ENCODE data around the gene PARD3B. TPM values are rescaled to one million over a fixed set of nuclear protein-coding genes. Genes with fewer than 3 reads are reported as not detected.

Gene PARD3B
- total RNA-seq, 1 experiment from 2014 or later: 6.4 TPM

DNA sequence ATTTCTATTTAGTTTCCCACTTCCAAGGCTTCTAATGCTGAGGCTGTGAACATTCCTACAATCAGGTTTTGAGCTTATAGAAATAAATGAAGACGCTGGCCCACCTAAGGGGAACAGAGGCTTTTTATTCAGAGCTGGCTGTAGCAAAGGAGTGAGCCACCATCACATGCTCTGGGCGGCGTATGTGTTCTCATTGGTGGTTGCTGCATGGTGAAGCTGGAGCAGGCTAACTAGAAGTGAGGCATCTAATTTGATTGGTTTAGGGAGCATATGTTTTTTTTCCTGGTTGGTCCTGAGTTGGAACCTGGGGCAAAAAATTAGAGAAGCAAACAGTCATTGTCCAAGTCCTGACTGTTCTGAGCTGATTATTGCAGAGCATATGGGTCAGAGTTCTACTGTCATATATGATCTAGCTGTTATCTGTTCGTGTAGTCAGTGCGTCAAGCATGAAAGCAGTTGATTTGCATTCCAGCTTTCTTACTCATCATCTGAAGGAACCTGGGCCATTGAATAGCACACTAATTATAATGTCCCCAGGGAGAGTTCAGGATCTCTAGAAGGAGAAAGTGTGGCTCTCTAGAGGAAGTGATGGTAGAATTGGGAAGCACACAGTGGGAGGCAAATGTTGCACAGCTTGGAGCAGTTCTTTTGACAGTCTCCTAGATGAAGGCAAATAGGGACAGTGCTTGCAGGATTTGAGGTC lies 279.6 kb downstream of the PARD3B start:
- Histone ChIP-seq H3K18ac (ENCODE audit: insufficient read length, low read depth, low read length) (no peak overlapping the region), H3K56ac (ENCODE audit: insufficient read length, low read depth, low read length) (no peak overlapping the region)
- peaks cover 8 to 14% of the 10 kb centered on the region in 2 experiments for H3K9me3 Mint-ChIP-seq

More for the DNA sequence above, 279.6 kb downstream of the PARD3B start:
- H4K91ac ChIP-seq (ENCODE audit: insufficient read length, low read depth, low read length): no peak overlapping the region
- peaks cover 11 to 12% of the 10 kb centered on the region in 2 experiments for H3K4me1 Mint-ChIP-seq
- no peak overlapping the region for H2BK20ac ChIP-seq (ENCODE audit: low read depth, low read length, poor library complexity, severe bottlenecking)
- H3K4me2 ChIP-seq (ENCODE audit: insufficient read depth, insufficient read length, low read length): no peak overlapping the region
- no peak overlapping the region for H3K4me3 Mint-ChIP-seq
- H2AFZ ChIP-seq (ENCODE audit: low read length): no peak overlapping the region
- no peaks in the 10 kb centered on the region for H3K79me2 ChIP-seq (ENCODE audit: insufficient read depth, low read length)
- H3K27ac Mint-ChIP-seq: no peak overlapping the region
- H3K9me3 ChIP-seq (ENCODE audit: control insufficient read depth, low read depth, low read length): no peaks in the 10 kb centered on the region
- H2BK5ac ChIP-seq (ENCODE audit: insufficient read length, low read length): no peak overlapping the region
- no peak overlapping the region for H3K27ac ChIP-seq (ENCODE audit: insufficient read length, low read depth, low read length)
- H2AK5ac ChIP-seq (ENCODE audit: insufficient read length, low read length): no peak overlapping the region
- H4K8ac ChIP-seq (replicated peaks; ENCODE audit: insufficient read length, low read depth, low read length): no peak overlapping the region
- no peaks in the 10 kb centered on the region for H3K27me3 ChIP-seq (ENCODE audit: insufficient read depth, low read length)
- H3K36me3 Mint-ChIP-seq (ENCODE audit: insufficient read depth in 1 of 3, low read depth in 3 of 3): peaks cover 4 to 10% (median 8%) of the 10 kb centered on the region in 3 experiments
- no peak overlapping the region for H2BK120ac ChIP-seq (ENCODE audit: low read depth, low read length, poor library complexity, severe bottlenecking)
- no peak overlapping the region for H3K23ac ChIP-seq (ENCODE audit: insufficient read length, low read depth, low read length)
- no peak overlapping the region for H2BK12ac ChIP-seq (ENCODE audit: insufficient read length, low read depth, low read length)
- no peak overlapping the region for H3T11ph ChIP-seq (ENCODE audit: low read length)
- H3K79me1 ChIP-seq (ENCODE audit: insufficient read depth, low read depth, low read length, poor library complexity, severe bottlenecking): no peaks in the 10 kb centered on the region
- H4K20me1 ChIP-seq (ENCODE audit: control insufficient read depth, insufficient read depth, insufficient read length): no peaks in the 10 kb centered on the region
- no peaks in the 10 kb centered on the region for H3K27me3 Mint-ChIP-seq (ENCODE audit: low read depth)
- TF ChIP-seq, protein P1, sequence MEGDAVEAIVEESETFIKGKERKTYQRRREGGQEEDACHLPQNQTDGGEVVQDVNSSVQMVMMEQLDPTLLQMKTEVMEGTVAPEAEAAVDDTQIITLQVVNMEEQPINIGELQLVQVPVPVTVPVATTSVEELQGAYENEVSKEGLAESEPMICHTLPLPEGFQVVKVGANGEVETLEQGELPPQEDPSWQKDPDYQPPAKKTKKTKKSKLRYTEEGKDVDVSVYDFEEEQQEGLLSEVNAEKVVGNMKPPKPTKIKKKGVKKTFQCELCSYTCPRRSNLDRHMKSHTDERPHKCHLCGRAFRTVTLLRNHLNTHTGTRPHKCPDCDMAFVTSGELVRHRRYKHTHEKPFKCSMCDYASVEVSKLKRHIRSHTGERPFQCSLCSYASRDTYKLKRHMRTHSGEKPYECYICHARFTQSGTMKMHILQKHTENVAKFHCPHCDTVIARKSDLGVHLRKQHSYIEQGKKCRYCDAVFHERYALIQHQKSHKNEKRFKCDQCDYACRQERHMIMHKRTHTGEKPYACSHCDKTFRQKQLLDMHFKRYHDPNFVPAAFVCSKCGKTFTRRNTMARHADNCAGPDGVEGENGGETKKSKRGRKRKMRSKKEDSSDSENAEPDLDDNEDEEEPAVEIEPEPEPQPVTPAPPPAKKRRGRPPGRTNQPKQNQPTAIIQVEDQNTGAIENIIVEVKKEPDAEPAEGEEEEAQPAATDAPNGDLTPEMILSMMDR (conservative IDR thresholded peaks at IDR 0.05): no peak
- no peak for DNase-seq
- H3K9ac ChIP-seq (ENCODE audit: extremely low read depth, insufficient read length, low read length): no peak overlapping the region
- H4K5ac ChIP-seq (ENCODE audit: insufficient read length, low read depth, low read length): no peak overlapping the region
- H3K14ac ChIP-seq (ENCODE audit: insufficient read depth, low read length): no peak overlapping the region
- H2BK15ac ChIP-seq (ENCODE audit: low read depth, low read length): no peak overlapping the region
- WGBS (ENCODE audit: extremely low coverage, insufficient read length, low lambda C conversion rate): no CpG with 5 or more reads among the region's 5 CpGs
- no peak overlapping the region for H3K4ac ChIP-seq (ENCODE audit: low read depth, low read length)
- H3K23me2 ChIP-seq (ENCODE audit: insufficient read length, low read depth, low read length, poor library complexity, severe bottlenecking): no peaks in the 10 kb centered on the region
- 0 out of 2 replicates have a peak, but pooled peaks cover 2% of the 10 kb centered on the region for H3K4me1 ChIP-seq (ENCODE audit: insufficient read depth, low read length)

All from H9 (cell line).